Karpas-422 (cell line): Measurements from ENCODE around the gene CDX1. TPM values are rescaled to one million over a fixed set of nuclear protein-coding genes. Genes with fewer than 3 reads are reported as not detected.
"Not testable (repeated sequence)": the region's sequence is repeated elsewhere in the genome, so short reads cannot be mapped to it uniquely, and the experiment has no call there.

Experiments used
- DNase-seq: peaks from one replicate; pipeline ENCODE4 v3.0.0-alpha.2; 2015
- H2AFZ ChIP-seq: fragments of 200-600 bp; sonication (generic); 2 replicates; pipeline ENCODE4 v1.6.1; 2014; ENCODE audit warnings: antibody characterized with exemption, low read length, mixed read lengths
- H3K27ac ChIP-seq: fragments of 200-600 bp; sonication (generic); 2 replicates; pipeline ENCODE4 v1.5.1; 2014; ENCODE audit warnings: mild to moderate bottlenecking, low read length, moderate library complexity
- H3K27me3 ChIP-seq: fragments of 200-600 bp; sonication (generic); 2 replicates; pipeline ENCODE4 v1.6.1; 2014; ENCODE audit warnings: low read length, mixed read lengths
- H3K36me3 ChIP-seq: fragments of 200-600 bp; sonication (generic); 2 replicates; pipeline ENCODE4 v1.6.1; 2014; ENCODE audit warnings: low read length, mixed read lengths; ENCODE audit not compliant: insufficient read depth
- H3K4me1 ChIP-seq: fragments of 200-600 bp; sonication (generic); 2 replicates; pipeline ENCODE4 v1.6.1; 2014; ENCODE audit warnings: mild to moderate bottlenecking, low read length, mixed read lengths
- H3K4me2 ChIP-seq: fragments of 200-600 bp; sonication (generic); 2 replicates; pipeline ENCODE4 v1.6.1; 2014; ENCODE audit warnings: low read length, low read depth, mild to moderate bottlenecking; ENCODE audit not compliant: poor library complexity, severe bottlenecking
- H3K4me3 ChIP-seq: fragments of 200-600 bp; sonication (generic); 2 replicates; pipeline ENCODE4 v1.5.1; 2014; ENCODE audit warnings: mild to moderate bottlenecking, antibody characterized with exemption, low read length, mixed read lengths
- H3K79me2 ChIP-seq: fragments of 200-600 bp; sonication (generic); 2 replicates; pipeline ENCODE4 v1.6.1; 2014; ENCODE audit warnings: mild to moderate bottlenecking, low read length, mixed read lengths
- H3K9ac ChIP-seq: fragments of 200-600 bp; sonication (generic); 2 replicates; pipeline ENCODE4 v1.6.0; 2014; ENCODE audit warnings: low read length
- H3K9me2 ChIP-seq: fragments of 200-600 bp; sonication (generic), shearing (Covaris generic); replicated peaks from 2 replicates; pipeline ENCODE4 v1.6.0; 2014; ENCODE audit warnings: mild to moderate bottlenecking, low read length, moderate library complexity; ENCODE audit not compliant: insufficient read depth
- H3K9me3 ChIP-seq: fragments of 300-700, 200-600 bp; sonication (generic); 2 replicates; pipeline ENCODE4 v1.6.1; 2014; ENCODE audit warnings: low read length, mixed read lengths
- H4K20me1 ChIP-seq: fragments of 200-600 bp; sonication (generic); 2 replicates; pipeline ENCODE4 v1.6.1; 2014; ENCODE audit warnings: mild to moderate bottlenecking, antibody characterized with exemption, low read length, low read depth; ENCODE audit not compliant: insufficient read depth
- total RNA-seq: library from RNA; depleted of rRNA; stranded (reverse); fragments of >200 nt; shearing (Covaris generic); gene quantifications from 2 replicates; pipeline ENCODE4 v1.2.3, GENCODE V29; 2014; ENCODE audit warnings: low replicate concordance; rRNA removed

Gene CDX1
- total RNA-seq, 1 experiment from 2014 or later: not detected

GRCh38 chr5:150229571-150229970 lies 63.0 kb downstream of the CDX1 start:
- Histone ChIP-seq H3K9ac (no peak overlapping the region), H3K27me3 (no peaks in the 10 kb centered on the region), H3K9me2 (no peaks in the 10 kb centered on the region), H3K79me2 (no peaks in the 10 kb centered on the region), H3K27ac (no peak overlapping the region), H3K9me3 (no peaks in the 10 kb centered on the region), H3K4me1 (peaks cover 2% of the 10 kb centered on the region; the same call in 1 of the 2 replicates), H2AFZ (no peak overlapping the region), H3K36me3 (no peaks in the 10 kb centered on the region), H3K4me2 (no peak overlapping the region), H4K20me1 (0 out of 2 replicates have a peak, but pooled peaks cover 2% of the 10 kb centered on the region), H3K4me3 (no peak overlapping the region)
- DNase-seq: no peak

DNA sequence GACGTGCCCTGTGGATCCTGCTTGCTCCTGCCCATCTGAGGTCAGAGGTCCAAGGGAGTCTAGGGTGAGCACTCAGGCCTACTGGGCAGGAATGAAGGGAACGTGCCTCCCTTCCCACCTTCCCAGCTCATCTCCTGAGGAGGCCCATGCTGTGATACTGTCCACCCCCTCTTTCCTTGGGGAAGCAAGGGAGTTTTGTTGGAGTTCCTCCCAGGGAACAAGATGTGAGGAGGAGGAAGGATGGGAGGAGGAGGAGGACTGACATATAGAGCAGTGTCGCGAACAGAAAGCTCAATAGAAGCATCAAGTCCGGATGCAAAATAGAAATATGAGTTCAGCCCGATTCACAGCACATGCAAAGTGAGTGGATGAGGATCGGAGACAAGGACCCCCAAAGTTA lies 64.3 kb downstream of the CDX1 start:
- H3K79me2 ChIP-seq: no peaks in the 10 kb centered on the region
- H3K9ac ChIP-seq: no peak overlapping the region
- H3K4me3 ChIP-seq: no peak overlapping the region

DNA sequence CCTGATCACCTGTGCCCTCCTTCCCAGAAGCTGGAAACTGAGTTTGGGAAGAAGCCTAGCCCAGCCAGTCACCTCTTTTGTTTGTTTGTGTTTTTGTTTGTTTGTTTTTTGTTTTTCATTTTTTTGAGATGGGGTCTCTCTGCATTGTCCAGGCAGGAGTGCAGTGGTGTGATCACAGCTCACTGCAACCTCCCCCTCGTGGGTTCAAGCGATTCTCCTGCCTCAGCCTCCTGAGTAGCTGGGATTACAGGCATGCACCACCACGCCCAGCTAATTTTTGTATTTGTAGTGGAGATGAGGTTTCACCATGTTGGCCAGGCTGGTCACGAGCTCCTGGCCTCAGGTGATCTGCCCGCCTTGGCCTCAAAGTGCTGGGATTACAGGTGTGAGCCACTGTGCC lies 67.1 kb downstream of the CDX1 start:
- not testable (repeated sequence) for H3K9me2 ChIP-seq, DNase-seq, H3K4me2 ChIP-seq, H3K79me2 ChIP-seq, H2AFZ ChIP-seq, H3K9ac ChIP-seq, H3K9me3 ChIP-seq, H3K27ac ChIP-seq, H4K20me1 ChIP-seq, H3K4me3 ChIP-seq, H3K4me1 ChIP-seq, H3K36me3 ChIP-seq, H3K27me3 ChIP-seq

More for the DNA sequence above, 64.3 kb downstream of the CDX1 start:
- Histone ChIP-seq H3K9me2 (no peaks in the 10 kb centered on the region), H3K27me3 (no peaks in the 10 kb centered on the region), H3K4me1 (peaks cover 5% of the 10 kb centered on the region), H4K20me1 (0 out of 2 replicates have a peak, but pooled peaks cover 2% of the 10 kb centered on the region), H3K9me3 (no peaks in the 10 kb centered on the region), H2AFZ (no peak overlapping the region), H3K27ac (no peak overlapping the region), H3K36me3 (no peaks in the 10 kb centered on the region), H3K4me2 (no peak overlapping the region)
- no peak for DNase-seq

Other genes starting within 250 kb of the CDX1 start
- gene PDE6A, start 222.0 kb upstream of the CDX1 start, total RNA-seq: not detected in 2 replicates
- gene SLC26A2, start 206.0 kb upstream of the CDX1 start, total RNA-seq: 3.9 and 5.4 TPM in 2 replicates
- gene TIGD6, start 166.1 kb upstream of the CDX1 start, total RNA-seq: 3.9 and 4.3 TPM in 2 replicates
- gene HMGXB3, start 166.0 kb upstream of the CDX1 start, total RNA-seq: 25.0 and 36.7 TPM in 2 replicates
- not detected in 2 replicates for gene CSF1R, start 80.2 kb upstream of the CDX1 start, total RNA-seq
- not detected in 2 replicates for gene PDGFRB, start 10.9 kb upstream of the CDX1 start, total RNA-seq
- gene SLC6A7, start 23.3 kb downstream of the CDX1 start, total RNA-seq: not detected in 2 replicates
- not detected in 2 replicates for gene CAMK2A, start 123.0 kb downstream of the CDX1 start, total RNA-seq
- not detected in 2 replicates for gene ARSI, start 136.1 kb downstream of the CDX1 start, total RNA-seq
- gene TCOF1, start 190.9 kb downstream of the CDX1 start, total RNA-seq: 23.0 and 42.6 TPM in 2 replicates
- gene CD74, start 246.1 kb downstream of the CDX1 start, total RNA-seq: 5,756 and 8,933 TPM in 2 replicates